Measurements from ENCODE around the gene TEX29. TPM values are rescaled to one million over a fixed set of nuclear protein-coding genes. Genes with fewer than 3 reads are reported as not detected.
A peak's percentile ranks its signal among the peaks of the same experiment; 100 is the strongest.

TEX29 gene
- total RNA-seq, 1 donor from 2014 or later: 0.81 TPM

DNA sequence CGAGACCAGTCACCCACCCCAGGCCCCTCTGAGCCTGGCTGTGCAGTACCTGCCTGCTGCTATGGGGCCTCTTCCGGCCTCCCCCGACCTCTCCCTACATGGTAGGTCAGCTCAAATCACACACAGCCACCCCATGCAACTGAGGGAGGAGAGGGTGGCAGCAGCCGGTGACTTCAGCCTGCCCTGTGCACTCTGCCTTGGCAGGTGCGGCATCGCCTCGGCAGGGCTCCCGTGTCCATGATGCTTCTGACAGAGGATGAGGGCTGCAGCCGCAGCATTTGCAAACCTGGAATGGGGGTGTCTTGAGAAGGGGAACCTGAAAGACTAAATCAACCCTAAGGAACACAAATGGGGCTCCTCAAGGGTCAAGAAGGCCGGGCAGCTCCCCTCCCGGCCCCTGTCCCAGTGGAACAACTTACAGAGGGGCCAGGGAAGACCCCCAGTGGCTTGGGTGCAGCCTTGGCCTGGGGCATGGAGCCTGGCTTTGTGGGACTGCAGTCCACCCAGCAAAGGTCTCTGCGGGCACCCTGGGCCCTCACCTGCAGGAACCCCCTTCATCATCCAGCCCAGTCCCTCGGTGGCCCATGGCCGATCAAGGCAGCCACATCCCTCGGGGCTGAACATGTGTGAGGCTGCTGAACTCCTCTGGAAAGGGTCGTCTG is 6.7 kb downstream of the TEX29 start:
- Histone ChIP-seq H3K27me3 (no peaks in the 10 kb centered on the region), H3K36me3 (no peaks in the 10 kb centered on the region), H3K4me3 (no peak overlapping the region), H3K9me3 (no peaks in the 10 kb centered on the region), H3K4me1 (no peaks in the 10 kb centered on the region), H3K27ac (no peak overlapping the region)
- TF ChIP-seq, protein P1, sequence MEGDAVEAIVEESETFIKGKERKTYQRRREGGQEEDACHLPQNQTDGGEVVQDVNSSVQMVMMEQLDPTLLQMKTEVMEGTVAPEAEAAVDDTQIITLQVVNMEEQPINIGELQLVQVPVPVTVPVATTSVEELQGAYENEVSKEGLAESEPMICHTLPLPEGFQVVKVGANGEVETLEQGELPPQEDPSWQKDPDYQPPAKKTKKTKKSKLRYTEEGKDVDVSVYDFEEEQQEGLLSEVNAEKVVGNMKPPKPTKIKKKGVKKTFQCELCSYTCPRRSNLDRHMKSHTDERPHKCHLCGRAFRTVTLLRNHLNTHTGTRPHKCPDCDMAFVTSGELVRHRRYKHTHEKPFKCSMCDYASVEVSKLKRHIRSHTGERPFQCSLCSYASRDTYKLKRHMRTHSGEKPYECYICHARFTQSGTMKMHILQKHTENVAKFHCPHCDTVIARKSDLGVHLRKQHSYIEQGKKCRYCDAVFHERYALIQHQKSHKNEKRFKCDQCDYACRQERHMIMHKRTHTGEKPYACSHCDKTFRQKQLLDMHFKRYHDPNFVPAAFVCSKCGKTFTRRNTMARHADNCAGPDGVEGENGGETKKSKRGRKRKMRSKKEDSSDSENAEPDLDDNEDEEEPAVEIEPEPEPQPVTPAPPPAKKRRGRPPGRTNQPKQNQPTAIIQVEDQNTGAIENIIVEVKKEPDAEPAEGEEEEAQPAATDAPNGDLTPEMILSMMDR (IDR thresholded peaks at IDR 0.05): no peak
- intact Hi-C loops (cut with DNase I): no loop called here
- no peak for DNase-seq
- ATAC-seq: peak; percentile 6

DNA sequence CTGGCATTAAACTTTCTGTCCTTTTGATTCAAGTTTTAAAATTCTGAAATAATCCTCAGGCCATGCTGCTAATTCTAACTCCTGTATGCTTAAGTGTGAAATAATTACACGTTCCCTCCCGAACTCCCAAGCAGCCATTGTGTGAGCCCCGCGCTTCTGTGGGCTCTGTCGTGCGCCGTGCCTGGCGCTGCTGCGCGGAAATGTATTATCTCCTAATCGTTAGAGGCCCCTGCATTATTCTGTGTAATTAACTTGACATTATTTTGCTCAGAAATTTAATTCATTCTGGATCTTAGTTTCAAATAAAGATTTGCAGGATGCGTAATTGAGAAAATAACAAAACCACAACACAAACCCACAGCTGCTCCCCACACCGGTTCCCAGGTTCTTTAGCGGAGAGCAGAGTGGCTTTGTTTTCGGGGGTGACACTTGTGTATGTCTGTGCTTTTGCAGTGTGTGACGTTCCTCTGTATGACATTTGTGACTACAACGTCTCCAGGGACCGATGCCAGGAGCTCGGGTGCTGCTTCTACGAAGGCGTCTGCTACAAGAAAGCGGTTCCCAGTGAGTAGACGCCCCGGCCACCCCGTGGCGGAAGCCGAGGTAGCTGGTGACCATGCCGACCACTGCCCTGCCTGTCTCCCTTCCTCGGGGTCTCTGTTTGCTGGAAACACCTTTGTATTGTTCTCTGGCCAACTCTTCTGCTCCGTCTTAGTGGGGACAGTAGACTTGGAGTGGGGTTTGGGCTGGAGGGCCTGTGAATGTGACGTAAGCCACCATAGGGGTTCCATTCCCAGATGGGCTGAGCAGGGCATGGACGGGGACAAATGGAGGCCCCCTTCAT is 7.5 kb downstream of the TEX29 start:
- H3K27me3 ChIP-seq: no peaks in the 10 kb centered on the region
- TF ChIP-seq, protein P1 (IDR thresholded peaks at IDR 0.05): no peak
- H3K27ac ChIP-seq: no peak overlapping the region
- no peak overlapping the region for H3K4me3 ChIP-seq
- ATAC-seq: no peak
- intact Hi-C loops (cut with DNase I): no loop called here
- H3K4me1 ChIP-seq: no peaks in the 10 kb centered on the region
- H3K9me3 ChIP-seq: no peaks in the 10 kb centered on the region
- H3K36me3 ChIP-seq: no peaks in the 10 kb centered on the region
- no peak for DNase-seq

- H3K4me1 ChIP-seq: no peaks in the 10 kb centered on the region
- H3K27me3 ChIP-seq: no peaks in the 10 kb centered on the region
- H3K36me3 ChIP-seq: no peaks in the 10 kb centered on the region
- ATAC-seq (peak; percentile 6), DNase-seq (no peak)
- H3K27ac ChIP-seq: no peak overlapping the region
- no peak overlapping the region for H3K4me3 ChIP-seq
- H3K9me3 ChIP-seq: no peaks in the 10 kb centered on the region
- intact Hi-C loops (cut with DNase I): no loop called here
- TF ChIP-seq, protein P1 (IDR thresholded peaks at IDR 0.05): no peak
These were observed 8.3 kb downstream of the TEX29 start for GRCh38 chr13:111328574-111329410.

GRCh38 chr13:111329641-111330040 is 9.2 kb downstream of the TEX29 start:
- ATAC-seq: no peak
- Histone ChIP-seq H3K36me3 (no peaks in the 10 kb centered on the region), H3K9me3 (no peaks in the 10 kb centered on the region), H3K27me3 (no peaks in the 10 kb centered on the region), H3K4me1 (no peaks in the 10 kb centered on the region), H3K27ac (no peak overlapping the region), H3K4me3 (no peak overlapping the region)
- intact Hi-C loops (cut with DNase I): no loop called here
- TF ChIP-seq, protein P1 (IDR thresholded peaks at IDR 0.05): no peak
- DNase-seq: no peak

- intact Hi-C loops (cut with DNase I): no loop called here
- DNase-seq (no peak), ATAC-seq (no peak)
- TF ChIP-seq, protein P1 (IDR thresholded peaks at IDR 0.05): no peak
- no peaks in the 10 kb centered on the region for H3K9me3 ChIP-seq
- H3K4me1 ChIP-seq: no peaks in the 10 kb centered on the region
- no peak overlapping the region for H3K4me3 ChIP-seq
- no peak overlapping the region for H3K27ac ChIP-seq
- no peaks in the 10 kb centered on the region for H3K27me3 ChIP-seq
- H3K36me3 ChIP-seq: no peaks in the 10 kb centered on the region
These were observed 9.7 kb downstream of the TEX29 start for GRCh38 chr13:111330066-111330610.

Data from upper lobe of right lung (tissue), 1 donor.